HG03103 (cell line): Measurements from ENCODE around the gene CALML4.
"Not testable (repeated sequence)": the region's sequence is repeated elsewhere in the genome, so short reads cannot be mapped to it uniquely, and the experiment has no call there.

Experiments
- ATAC-seq: cut with Tn5 transposase; IDR thresholded peaks from one replicate; pipeline ENCODE4 v1.9.1; 2021; ENCODE audit warnings: low read depth; ENCODE audit not compliant: unreplicated experiment

Gene CALML4

DNA sequence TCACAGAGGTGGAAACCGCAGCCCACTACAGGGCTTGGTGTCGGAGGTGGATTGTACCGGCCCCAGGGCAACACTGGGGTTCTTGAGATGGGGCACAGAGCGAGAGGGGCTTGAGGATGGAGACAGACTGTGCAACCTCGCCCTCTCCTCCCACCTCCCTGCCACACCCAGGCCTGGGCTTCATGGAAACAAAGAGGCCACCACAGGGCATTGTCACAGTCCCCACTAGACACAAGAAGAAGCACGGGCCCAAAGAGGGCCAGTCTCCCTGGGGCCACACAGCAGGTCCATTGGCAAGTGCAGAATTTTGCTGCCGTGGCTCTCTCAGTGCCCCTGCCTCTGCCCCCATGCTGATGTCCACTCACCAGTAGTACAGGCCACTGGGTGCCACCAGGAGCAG is 4.1 kb upstream of the CALML4 start:
- ATAC-seq = no peak

DNA sequence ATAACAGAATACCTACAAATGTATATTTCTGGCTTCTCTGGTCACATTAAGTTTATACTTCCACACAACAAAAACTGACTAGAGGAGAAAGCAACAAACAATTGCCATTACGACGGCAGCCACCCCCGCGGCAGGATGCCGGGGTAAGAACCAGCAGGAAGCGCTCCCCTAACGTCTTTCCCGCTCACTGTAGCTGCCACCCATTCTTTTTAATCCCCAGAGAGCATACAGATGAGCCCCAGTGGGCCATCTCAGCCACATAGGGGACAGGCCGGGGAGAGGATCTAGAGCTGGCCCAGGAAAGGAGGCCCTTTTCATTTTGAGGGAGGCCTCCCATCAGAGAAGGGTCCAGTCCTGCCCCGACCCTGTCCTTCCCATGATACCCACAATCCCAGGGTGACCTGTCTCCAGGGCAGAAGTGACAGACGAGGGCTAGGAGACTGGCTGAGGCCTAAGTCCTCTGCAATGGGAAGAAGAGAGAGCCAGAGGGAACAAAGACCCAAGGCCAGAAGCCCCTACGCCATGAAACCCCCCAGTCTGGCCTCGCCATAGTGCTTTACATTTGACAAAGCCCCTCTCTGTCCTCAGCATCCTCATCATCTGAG is 3.6 kb upstream of the CALML4 start:
- ATAC-seq = no peak

DNA sequence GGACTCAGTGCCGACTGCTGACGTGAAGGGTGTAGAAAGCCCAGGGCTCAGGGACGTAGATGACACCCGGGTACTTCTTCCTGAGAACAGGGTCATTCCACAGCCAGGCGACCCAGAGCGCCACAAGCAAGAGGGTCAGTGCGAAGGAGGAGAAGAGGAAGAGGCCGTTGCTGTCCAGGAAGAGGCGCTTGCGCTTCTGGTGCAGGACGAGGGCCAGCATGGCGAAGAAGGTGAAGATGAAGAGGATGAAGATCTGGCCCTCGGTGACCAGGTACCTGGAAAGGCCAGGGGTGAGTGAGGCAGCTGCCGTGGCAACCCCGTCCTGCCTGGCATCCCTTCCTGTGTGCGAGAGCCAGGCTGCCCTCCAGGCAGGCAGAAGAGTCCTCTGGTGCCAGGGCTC is 3.0 kb upstream of the CALML4 start:
- no peak for ATAC-seq

DNA sequence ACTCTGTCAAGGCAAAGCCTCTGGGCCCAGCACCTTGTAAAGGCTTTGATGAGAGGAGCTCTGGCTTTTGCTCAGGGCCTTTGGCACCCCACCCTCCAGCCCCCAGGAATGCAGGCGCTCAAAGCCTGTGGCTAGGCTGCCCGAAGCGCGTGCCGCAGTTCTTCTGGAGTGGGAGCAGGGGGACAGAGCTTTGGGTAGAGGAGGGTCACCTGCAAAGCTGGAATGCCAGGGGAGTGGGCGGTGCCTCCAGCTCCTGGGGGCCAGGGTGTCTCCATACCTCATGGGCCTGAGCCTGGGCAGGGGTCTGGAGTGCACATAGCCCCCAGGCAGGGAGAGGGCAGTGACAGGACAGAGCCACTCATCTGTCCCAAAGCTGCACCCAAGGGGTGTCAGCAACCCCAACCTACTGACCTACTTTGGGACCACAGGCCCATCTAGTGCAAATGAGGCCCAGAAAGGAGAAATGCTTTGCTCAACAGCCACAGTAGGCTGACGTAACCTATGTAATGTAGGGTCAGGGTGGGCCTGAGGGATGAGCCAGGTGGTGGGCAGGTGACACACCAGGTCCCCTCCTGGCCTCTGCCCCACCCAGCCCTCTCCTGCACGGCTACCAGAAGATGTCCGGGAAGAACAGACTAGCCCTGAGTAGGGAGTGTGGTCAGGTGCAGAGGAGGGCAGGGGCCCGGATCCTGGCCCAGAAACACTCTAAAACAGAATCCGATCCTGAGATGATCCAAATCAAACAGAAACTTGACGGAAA is 2.2 kb upstream of the CALML4 start:
- no peak for ATAC-seq

DNA sequence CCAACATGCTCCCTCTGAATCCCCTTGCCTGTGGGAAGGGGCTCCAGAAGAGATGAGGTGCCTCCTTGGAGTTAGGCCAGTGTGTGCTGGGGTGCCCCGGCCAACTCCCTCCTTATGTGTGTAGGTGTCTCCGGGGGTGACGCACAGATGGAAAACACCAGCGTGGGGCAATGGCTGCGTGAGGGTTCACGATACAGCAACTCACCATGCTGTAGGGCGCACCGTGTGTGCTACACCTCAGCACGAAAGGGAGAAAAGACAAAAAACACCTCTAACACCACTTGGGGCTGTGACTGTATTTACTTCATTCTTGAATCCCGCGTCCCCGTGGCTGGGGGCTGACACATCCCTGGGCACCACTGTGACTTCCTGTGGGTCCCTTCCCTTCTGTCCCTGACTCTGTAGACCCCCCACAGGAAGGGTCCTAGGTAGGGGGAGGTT is 1.6 kb upstream of the CALML4 start:
- no peak for ATAC-seq

DNA sequence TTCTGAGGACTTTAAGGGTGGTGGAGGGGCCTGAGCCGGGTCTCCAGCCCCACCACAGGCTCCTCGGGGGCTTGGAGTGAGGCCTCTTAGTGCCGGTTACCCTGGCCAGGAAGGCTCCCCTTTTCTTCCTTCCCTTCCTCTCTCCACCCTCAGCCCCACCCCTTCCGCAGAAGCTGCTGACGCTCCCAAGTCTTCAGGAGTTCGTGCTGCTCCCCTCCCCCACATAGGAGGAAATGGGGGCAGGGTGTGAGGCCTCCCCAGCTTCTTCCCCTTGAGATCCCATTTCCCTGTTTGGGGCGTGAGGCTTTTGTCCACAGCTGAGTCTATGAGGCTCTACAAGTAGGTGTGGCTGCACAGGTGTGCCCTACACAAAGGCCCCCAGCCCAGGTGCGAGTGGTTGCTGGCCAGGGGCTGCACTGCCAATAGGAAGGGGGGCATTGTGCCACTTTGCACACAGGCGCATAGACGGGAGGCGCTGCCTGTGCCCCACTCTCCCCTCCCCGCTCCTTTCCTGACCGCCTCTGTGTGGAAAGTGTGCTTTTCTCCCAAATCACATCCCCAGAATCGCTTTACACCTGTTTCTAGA is 915 bp upstream of the CALML4 start:
- no peak for ATAC-seq

DNA sequence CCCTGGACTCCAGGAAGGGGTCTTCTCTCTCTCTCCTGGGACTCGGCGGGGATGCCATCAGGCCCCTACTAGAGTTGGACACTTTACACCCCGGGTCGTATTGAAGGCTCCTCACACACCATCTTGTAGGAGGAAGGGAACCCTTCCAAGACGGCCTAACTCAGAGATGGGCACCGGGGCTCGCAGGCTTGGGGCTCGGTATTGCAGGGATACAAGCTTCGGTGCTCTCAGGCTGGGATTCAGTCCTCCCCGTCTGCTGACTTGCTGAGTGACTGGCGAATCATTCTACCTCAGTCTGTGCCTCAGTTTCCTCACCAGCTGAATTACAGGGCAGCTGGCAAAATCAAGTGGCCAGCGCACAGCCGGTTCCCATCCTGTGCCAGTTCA is 419 bp upstream of the CALML4 start:
- no peak for ATAC-seq

DNA sequence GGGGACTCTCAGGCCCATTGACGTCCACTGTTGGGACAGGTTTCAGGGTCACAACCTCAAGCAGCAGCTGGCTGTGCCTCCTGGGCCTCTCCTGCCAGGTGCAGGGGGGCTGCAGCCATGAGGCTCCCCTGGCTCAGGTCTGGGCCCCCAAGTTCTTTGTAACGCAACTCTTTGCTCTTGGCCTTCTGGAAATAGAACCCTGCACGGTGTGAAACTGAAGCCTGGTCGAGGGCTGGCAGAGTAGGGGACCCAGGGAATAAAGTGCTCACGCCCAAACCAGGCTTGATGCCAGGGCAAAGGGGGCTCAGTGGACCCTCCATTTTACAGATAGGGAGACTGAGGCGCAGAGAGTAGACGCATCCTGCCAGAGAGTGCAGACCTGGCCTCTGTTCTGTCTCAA is 771 bp downstream of the CALML4 start:
- no peak for ATAC-seq

DNA sequence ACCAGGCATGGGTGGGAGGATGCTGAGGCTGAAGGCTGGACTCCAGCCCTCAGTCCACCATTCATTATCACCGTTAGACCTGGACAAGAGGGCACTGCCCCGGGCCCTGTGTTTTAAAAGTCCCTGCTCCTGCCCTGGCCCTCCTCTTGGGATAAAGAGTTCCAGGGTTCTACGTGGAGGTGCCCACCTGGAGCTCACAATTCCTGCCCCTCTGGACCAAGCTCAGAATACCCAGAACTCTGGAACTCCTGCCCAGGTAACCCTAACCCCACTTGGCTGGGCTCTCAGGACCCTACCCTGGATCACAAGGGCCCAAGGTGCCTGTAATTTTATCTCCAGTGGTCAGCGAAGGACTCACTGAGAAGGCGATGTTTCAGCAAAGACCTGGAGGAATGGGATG is 1.2 kb downstream of the CALML4 start:
- no peak for ATAC-seq

DNA sequence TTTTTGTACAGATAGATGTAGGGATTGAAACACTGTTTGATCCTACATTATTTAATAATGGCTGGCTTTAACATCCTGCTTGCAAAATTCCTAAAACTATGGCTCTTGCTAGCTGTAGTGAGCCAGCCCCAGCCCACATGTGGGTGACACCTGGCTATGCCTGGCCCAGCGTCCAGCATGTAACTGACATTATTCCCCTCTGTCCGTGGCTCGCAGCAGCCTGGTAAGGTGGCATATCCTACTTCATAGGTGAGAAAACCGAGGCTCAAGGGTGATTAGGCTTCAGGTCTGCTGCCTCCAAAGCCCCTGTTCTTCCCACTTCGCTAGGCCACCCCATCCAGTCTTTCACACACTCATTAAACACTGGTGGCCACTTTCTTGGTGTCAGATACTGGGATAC is 1.6 kb downstream of the CALML4 start:
- no peak for ATAC-seq

DNA sequence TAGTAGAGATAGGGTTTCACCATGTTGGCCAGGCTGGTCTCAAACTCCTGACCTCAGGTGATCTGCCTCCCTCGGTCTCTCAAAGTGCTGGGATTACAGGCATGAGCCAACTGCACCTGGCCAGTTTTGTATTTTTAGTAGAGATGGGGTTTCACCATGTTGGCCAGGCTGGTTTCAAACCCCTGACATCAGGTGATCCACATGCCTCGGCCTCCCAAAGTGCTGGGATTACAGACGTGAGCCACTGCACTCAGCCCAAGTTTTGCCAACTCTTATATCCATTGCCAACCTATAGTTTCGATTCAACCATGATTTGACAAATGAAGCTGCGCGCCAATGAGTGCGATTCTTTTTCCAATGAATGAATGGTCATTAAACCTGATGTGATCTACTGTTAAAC is 2.1 kb downstream of the CALML4 start:
- not testable (repeated sequence) for ATAC-seq

DNA sequence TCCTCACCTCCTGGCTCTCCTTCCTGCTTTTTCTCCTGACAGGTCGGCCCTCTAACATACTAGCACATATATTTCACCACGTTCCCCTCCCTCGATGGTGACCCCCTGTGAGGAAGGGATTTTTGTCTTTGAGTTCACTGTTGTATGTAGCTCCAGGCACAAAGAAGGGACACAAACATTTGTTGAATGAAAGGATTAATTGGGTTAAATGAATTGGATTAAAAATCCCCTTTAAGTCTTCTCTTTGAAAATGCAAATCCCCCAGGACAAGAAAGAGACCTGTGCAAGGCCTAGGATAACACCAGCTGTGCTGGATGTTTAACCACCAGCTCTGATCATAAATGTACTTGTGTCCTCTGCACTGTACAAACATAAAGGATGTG is 3.3 kb downstream of the CALML4 start:
- ATAC-seq = no peak

DNA sequence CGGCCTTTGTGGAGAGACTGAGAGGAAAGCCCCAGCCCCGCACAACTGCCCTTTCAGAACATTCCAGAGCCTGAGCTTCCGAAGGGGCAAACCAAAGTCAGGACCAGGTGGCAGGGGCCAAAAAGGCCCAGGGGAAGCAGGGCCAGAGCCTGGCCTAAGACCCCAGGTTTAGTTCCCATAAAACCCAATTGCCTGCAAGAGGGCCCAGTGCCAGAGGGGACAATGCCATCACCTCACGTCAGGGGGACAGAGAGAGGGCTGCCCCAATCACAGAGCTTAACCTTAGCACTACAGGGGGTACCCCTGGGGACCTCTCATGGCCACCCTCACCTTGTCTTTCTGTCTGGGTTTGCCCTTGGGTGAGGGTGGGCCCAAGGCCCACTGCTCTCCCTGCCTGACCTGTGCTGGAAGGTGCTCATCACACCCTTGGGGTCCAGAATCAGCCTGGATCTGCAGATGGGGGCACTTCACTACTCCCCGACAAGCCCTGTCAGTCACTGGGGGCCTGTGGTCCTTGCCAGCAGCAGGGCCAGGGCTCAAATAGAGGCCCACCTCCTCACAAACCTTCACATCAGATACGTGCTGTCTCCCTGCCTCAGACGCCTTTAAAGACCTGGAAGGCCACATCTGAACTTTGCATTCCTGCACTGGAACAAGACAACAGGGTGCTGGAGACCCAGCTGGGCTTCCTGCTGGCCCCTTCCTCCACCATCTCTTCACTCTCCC is 3.8 kb downstream of the CALML4 start:
- ATAC-seq = no peak

DNA sequence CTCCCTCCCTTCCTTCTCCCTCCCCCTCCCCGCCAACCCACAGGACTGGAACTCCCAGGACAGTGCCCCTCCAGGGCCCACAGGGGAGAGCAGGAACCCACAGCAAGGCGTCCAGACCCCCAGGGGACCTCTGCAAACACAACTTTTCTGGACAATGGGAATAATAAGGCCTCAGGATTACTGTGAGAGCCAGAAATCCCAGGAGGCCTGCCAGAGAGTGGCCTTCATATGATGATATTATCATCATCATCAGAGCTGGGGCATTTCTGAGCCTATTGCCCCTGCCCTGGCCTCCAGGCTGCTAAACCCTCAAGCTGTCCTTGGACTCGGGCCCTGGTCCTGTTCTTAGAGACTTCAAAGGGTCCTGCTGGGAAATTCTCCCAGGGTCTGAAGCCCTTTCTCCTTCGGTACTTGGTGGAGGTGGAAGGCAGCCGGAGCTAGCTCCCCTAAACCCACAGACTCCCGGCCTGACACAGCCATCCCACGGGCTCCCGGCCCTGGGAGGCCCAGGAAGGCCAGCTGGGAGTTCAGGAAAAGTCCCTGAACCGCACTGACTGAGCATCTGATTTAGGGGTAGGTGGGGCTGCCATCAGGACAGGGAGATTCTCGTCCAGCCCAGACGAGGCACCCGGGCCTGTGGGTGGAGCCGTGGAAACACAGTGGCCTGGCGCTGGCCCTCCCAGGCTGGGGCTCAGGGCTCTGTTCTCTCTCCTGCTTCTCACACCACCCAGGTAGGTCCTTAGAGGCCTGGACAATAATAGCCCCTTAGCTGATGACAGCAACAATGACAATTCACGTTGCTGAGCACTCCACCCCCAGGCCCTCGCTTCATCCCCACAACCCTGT is 4.9 kb downstream of the CALML4 start:
- ATAC-seq = no peak

DNA sequence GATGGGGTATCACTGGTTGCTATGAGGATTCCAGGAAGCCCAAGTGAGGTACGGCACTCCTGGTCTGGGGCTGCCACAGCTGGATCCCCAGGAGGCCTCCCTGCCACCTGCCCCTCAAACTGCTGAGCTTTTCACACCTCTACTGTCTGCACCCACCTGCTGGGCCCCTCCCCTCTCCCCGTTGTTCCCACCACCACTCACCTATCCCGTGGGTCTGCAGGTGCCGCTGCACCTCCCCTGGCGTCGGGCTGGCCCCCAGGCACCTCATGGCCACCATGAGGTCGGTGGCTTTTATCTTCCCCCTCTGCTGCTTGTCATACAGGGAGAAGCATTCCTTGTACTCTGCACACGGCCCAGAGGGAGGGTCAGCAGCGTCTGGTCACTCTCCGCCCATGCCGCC is 5.8 kb downstream of the CALML4 start:
- no peak for ATAC-seq

DNA sequence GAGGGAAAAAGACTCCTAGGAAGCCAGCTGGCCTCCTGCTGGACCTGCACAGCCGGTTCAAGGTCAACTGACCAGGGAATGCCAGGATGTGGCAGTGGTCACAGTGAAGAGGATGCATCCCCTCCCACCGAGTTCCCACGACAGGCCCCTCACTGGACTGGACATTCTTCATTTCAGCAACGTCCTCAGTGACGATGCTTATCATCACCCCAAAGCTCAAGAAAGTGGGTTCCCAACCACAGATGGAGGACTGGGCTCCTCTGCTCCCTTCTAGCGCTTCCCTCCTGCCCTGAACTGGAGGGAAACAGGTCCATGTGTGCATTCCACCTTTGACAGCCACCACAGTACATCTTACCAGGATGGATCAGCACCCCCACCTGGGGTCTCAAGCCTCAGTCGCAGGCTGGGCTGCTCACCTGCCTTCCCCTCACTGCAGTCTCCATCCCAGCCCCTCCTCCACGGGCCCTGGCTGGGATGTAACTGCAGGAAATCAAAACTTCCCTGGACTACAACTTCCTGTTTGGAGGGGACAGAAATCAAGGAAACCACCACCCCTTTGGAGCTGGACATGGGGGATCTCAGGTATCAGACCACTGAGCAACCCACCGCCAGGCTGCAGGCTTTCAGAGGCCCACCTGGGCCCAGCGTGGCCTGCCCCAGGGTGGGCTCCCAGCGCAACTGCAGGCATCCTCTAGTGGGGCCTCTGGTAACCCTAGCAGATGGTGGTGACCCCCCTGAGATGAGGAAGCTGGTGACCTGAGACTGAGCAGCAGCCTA is 7.3 kb downstream of the CALML4 start:
- ATAC-seq = no peak

DNA sequence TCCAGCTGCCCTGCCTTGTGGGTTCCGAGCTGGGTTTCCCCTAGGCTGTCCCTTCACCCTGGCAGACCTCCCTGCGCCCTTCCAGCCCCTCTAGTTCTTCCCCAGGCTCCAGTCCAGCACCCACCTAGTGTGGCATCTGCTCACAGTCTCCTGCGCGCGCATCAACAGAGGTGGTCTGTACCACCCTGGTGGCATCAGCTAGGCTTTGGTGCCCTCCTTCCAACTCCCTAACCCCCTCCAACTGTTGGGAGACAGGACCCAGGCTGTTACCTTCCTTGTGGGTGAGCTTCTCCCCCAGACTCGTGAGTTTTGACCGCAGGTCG is 8.0 kb downstream of the CALML4 start:
- ATAC-seq = no peak

DNA sequence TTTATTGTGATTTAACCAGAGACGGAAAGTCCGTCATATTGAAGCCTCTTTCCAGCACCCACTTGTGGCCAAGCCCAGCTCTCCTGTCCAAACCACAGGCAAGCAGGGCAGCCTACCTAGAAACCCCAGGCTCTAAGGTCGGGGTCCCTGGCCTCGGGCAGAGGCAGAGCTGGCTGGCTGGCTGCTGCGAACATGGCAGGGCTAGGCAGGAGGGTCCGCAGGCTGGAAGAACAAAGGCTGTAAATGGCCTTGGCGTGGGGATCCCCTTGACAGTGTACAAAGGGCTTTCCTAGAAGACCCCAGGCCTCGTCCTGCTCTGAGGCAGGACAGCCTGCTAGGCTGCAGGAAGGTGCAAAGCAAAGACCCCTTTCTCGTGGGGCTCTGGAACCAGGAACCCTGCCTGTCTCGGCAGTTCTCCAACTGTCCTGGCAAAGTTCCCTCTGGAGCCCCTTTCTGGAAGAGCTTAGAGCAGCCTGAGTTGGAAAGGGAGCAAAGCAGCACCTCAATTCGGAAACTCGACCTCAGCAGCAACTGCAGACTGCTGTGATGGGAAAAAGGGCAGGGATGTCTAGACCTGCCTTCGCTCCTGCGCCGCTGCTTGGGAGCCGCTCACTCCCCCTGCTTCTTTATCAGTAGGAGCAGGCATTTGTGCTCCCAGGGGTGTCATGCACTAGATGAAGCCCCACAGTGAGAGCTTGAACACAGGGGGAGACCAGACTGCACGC is 8.5 kb downstream of the CALML4 start:
- no peak for ATAC-seq

DNA sequence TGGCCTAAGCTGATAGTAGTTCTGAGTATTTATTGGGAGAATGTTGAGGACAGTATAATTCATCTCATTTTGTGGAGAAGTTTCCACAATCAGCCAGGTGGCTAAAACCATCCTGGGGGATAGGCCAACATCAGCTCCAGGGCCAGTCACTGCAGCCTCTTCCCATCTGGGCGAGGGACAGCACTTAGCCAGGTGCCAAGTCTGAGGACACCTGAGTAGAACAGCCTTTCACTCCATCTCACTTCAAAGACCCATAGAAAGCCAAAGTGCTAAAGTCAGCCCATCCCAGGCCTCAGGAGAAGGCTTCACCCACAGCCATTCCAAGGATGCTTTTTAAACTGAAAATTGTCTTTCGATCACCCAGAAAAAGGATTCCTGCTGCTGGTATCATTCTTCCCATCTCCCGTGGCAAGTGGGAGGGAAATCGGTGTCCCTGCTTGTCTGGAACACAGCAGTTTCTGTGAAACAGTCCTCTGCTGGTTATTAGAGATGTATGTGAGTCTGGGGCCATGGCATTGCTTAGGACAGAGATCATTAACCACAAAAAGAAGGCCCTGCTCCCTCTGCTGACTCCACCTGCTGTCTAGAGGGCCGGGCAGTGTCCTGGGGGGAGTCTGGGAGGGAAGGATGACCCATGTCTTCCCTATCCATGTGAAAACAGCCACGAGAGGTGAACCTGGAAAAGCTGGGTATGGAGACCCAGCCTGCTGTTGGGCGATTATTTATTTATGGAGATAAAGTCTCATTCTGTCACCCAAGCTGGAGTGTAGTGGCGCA is 9.6 kb downstream of the CALML4 start:
- no peak for ATAC-seq
